Measurements from ENCODE around the gene CBLIF.
"Not testable (repeated sequence)": the region's sequence is repeated elsewhere in the genome, so short reads cannot be mapped to it uniquely, and the experiment has no call there.

Gene CBLIF

DNA sequence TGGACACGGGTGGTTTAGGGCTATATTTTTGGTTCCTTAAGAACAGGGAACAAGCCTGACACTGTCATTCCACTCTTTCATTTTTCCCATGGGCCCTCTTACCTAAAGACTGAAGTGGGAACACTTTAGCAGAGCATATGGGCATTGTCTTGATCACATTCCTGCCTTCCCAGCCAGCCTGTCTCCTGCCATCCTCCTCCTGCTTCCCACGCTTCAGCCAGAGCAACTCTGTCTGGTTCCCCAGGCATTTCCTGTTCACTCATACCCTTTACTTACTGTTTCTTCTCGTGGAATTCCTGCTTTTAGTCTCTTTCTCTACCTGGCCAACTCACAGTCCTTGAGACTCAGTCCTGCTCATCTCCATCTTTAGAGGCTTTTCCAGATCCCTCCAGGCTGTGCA lies 57.5 kb downstream of the CBLIF start:
- TF ChIP-seq, protein P1, sequence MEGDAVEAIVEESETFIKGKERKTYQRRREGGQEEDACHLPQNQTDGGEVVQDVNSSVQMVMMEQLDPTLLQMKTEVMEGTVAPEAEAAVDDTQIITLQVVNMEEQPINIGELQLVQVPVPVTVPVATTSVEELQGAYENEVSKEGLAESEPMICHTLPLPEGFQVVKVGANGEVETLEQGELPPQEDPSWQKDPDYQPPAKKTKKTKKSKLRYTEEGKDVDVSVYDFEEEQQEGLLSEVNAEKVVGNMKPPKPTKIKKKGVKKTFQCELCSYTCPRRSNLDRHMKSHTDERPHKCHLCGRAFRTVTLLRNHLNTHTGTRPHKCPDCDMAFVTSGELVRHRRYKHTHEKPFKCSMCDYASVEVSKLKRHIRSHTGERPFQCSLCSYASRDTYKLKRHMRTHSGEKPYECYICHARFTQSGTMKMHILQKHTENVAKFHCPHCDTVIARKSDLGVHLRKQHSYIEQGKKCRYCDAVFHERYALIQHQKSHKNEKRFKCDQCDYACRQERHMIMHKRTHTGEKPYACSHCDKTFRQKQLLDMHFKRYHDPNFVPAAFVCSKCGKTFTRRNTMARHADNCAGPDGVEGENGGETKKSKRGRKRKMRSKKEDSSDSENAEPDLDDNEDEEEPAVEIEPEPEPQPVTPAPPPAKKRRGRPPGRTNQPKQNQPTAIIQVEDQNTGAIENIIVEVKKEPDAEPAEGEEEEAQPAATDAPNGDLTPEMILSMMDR (conservative IDR thresholded peaks at IDR 0.05; ENCODE audit: low read depth, low read length): no peak
- H3K4me3 ChIP-seq (IDR thresholded peaks at IDR 0.05; ENCODE audit: insufficient read depth, low read depth, low read length): no peak overlapping the region
- H3K79me2 ChIP-seq (ENCODE audit: insufficient read depth, low read depth): no peaks in the 10 kb centered on the region
- no peak overlapping the region for H3K27ac ChIP-seq
- no peak overlapping the region for H2AFZ ChIP-seq (ENCODE audit: low read depth)
- H3K36me3 ChIP-seq (ENCODE audit: insufficient read depth): no peaks in the 10 kb centered on the region
- H4K20me1 ChIP-seq (ENCODE audit: insufficient read depth): no peaks in the 10 kb centered on the region
- H3K4me2 ChIP-seq: no peak overlapping the region
- no peaks in the 10 kb centered on the region for H3K4me1 ChIP-seq (ENCODE audit: low read depth, poor library complexity, severe bottlenecking)
- no peaks in the 10 kb centered on the region for H3K27me3 ChIP-seq (ENCODE audit: insufficient read depth, low read depth)
- H3K9ac ChIP-seq: no peak overlapping the region

DNA sequence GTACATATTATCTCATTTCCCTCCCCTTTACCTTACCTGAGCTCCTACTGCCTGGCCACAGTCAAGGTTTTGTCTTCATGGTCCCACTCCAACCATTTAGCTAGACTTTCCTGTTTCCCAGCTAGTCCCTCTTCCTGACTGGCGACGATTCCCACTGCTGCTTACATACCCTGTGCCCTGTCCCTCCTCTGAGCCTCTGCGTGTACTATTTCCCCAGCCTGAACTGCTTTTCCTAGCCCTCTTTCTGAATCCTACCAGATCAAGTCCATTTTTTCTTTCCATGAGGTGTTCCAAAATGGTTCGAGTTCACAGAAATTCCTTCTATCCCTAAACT lies 58.1 kb downstream of the CBLIF start:
- no peak overlapping the region for H3K4me3 ChIP-seq (IDR thresholded peaks at IDR 0.05; ENCODE audit: insufficient read depth, low read depth, low read length)
- H3K36me3 ChIP-seq (ENCODE audit: insufficient read depth): no peaks in the 10 kb centered on the region
- H3K27ac ChIP-seq: no peak overlapping the region
- no peaks in the 10 kb centered on the region for H3K27me3 ChIP-seq (ENCODE audit: insufficient read depth, low read depth)
- TF ChIP-seq, protein P1 (conservative IDR thresholded peaks at IDR 0.05; ENCODE audit: low read depth, low read length): no peak
- H4K20me1 ChIP-seq (ENCODE audit: insufficient read depth): no peaks in the 10 kb centered on the region
- H3K4me2 ChIP-seq: no peak overlapping the region
- no peaks in the 10 kb centered on the region for H3K4me1 ChIP-seq (ENCODE audit: low read depth, poor library complexity, severe bottlenecking)
- no peak overlapping the region for H3K9ac ChIP-seq
- no peaks in the 10 kb centered on the region for H3K79me2 ChIP-seq (ENCODE audit: insufficient read depth, low read depth)
- H2AFZ ChIP-seq (ENCODE audit: low read depth): no peak overlapping the region

DNA sequence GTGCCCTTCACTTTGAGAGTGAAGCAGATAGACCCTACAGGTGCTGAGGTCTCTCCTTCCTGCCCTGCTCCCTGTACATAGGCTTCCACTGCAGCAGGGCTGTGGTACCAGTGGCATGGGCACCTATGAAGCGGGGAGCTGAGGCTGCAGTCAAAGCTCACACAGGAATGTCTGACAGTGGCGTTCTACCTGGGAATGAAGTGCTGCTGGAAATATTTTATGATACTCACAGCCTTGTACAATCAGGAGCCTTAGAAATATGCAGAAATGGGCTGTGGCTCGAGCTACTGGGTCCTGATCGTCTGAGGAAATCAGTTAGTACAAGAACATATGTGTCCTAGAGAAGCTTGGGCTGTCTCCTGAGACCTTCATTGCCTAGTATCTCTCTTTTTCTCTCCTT lies 59.5 kb downstream of the CBLIF start:
- H3K4me2 ChIP-seq: no peak overlapping the region
- no peaks in the 10 kb centered on the region for H3K79me2 ChIP-seq (ENCODE audit: insufficient read depth, low read depth)
- H3K27me3 ChIP-seq (ENCODE audit: insufficient read depth, low read depth): no peaks in the 10 kb centered on the region
- H3K9ac ChIP-seq: no peak overlapping the region
- no peak overlapping the region for H2AFZ ChIP-seq (ENCODE audit: low read depth)
- H4K20me1 ChIP-seq (ENCODE audit: insufficient read depth): no peaks in the 10 kb centered on the region
- no peaks in the 10 kb centered on the region for H3K4me1 ChIP-seq (ENCODE audit: low read depth, poor library complexity, severe bottlenecking)
- no peak overlapping the region for H3K4me3 ChIP-seq (IDR thresholded peaks at IDR 0.05; ENCODE audit: insufficient read depth, low read depth, low read length)
- no peak overlapping the region for H3K27ac ChIP-seq
- no peaks in the 10 kb centered on the region for H3K36me3 ChIP-seq (ENCODE audit: insufficient read depth)
- TF ChIP-seq, protein P1 (conservative IDR thresholded peaks at IDR 0.05; ENCODE audit: low read depth, low read length): no peak

DNA sequence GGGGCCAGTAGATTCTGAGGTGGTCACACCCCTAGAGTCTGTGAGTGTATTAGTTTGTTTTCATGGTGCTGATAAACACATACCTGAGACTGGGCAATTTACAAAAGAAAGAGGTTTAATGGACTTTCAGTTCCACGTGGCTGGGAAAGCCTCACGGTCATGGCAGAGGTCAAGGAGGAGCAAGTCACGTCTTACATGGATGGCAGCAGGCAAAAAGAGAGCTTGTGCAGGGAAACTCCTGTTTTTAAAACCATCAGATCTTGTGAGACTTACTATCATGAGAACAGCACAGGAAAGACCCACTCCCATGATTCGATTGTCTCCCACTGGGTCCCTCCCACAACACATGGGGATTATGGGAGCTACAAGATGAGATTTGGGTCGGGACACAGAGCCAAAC lies 60.9 kb downstream of the CBLIF start:
- H3K4me1 ChIP-seq (ENCODE audit: low read depth, poor library complexity, severe bottlenecking); H3K4me2 ChIP-seq; H3K36me3 ChIP-seq (ENCODE audit: insufficient read depth); H2AFZ ChIP-seq (ENCODE audit: low read depth); H3K4me3 ChIP-seq (IDR thresholded peaks at IDR 0.05; ENCODE audit: insufficient read depth, low read depth, low read length); H3K79me2 ChIP-seq (ENCODE audit: insufficient read depth, low read depth); H3K27ac ChIP-seq; H3K9ac ChIP-seq; H3K27me3 ChIP-seq (ENCODE audit: insufficient read depth, low read depth); H4K20me1 ChIP-seq (ENCODE audit: insufficient read depth): not testable (repeated sequence)

DNA sequence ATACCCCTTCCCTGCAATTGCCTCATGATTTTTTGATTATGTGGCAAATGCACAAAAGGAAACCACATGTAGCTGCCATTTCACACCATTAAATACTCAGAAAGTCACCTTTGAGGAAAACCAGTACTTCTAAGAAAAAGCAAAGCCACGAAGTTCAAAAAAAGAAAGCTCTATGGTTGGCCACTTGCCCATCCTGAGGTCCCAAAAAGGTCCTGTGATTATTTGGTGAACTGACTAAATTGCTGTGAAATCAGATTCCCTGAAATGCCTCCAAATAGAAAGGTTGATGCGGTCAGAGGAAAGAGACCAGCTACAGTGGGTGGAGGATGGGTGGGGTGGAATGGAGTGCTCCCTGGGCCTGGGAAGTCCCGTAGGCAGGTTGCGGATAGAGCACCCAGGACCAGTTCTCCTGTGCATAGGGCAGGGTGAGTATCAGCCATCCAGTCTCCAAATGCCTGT lies 61.6 kb downstream of the CBLIF start:
- H3K9ac ChIP-seq: no peak overlapping the region
- H3K4me2 ChIP-seq: no peak overlapping the region
- H3K27ac ChIP-seq: no peak overlapping the region
- H3K79me2 ChIP-seq (ENCODE audit: insufficient read depth, low read depth): no peaks in the 10 kb centered on the region
- TF ChIP-seq, protein P1 (conservative IDR thresholded peaks at IDR 0.05; ENCODE audit: low read depth, low read length): no peak
- H4K20me1 ChIP-seq (ENCODE audit: insufficient read depth): no peaks in the 10 kb centered on the region
- H3K4me3 ChIP-seq (IDR thresholded peaks at IDR 0.05; ENCODE audit: insufficient read depth, low read depth, low read length): no peak overlapping the region
- no peaks in the 10 kb centered on the region for H3K4me1 ChIP-seq (ENCODE audit: low read depth, poor library complexity, severe bottlenecking)
- no peaks in the 10 kb centered on the region for H3K36me3 ChIP-seq (ENCODE audit: insufficient read depth)
- H3K27me3 ChIP-seq (ENCODE audit: insufficient read depth, low read depth): no peaks in the 10 kb centered on the region
- H2AFZ ChIP-seq (ENCODE audit: low read depth): no peak overlapping the region

Measured in KMS-11 (cell line).